SU-DHL-6 (cell line): ENCODE data around the gene EPSTI1.

Source experiments
- H2AFZ ChIP-seq: fragments of 200-600 bp; sonication (generic); 2 replicates; pipeline ENCODE4 v1.6.1; 2014; ENCODE audit warnings: low read depth, mild to moderate bottlenecking, moderate library complexity, mixed read lengths, antibody characterized with exemption, low read length; ENCODE audit not compliant: severe bottlenecking
- H3F3A ChIP-seq: fragments of 200-600 bp; shearing (Covaris generic); 2 replicates; pipeline ENCODE4 v1.6.0; 2016; ENCODE audit warnings: antibody characterized with exemption, mild to moderate bottlenecking; ENCODE audit not compliant: insufficient read depth
- H3K27ac ChIP-seq: fragments of 200-600 bp; sonication (generic); 2 replicates; pipeline ENCODE4 v1.5.1; 2016; ENCODE audit warnings: low read depth, mild to moderate bottlenecking, low read length, moderate library complexity, mixed read lengths
- H3K27me3 ChIP-seq: fragments of 200-600 bp; sonication (generic), shearing (Covaris generic); 2 replicates; pipeline ENCODE4 v1.6.0; 2014; ENCODE audit warnings: mild to moderate bottlenecking, low read length
- H3K36me3 ChIP-seq: fragments of 200-600 bp; sonication (generic); 2 replicates; pipeline ENCODE4 v1.6.1; 2014; ENCODE audit warnings: mild to moderate bottlenecking, low read length, mixed read lengths
- H3K4me2 ChIP-seq: fragments of 300-600, 200-600 bp; shearing (Covaris generic), sonication (generic); 2 replicates; pipeline ENCODE4 v1.6.0; 2014; ENCODE audit warnings: low read length, low read depth, mild to moderate bottlenecking; ENCODE audit not compliant: poor library complexity, severe bottlenecking
- H3K4me3 ChIP-seq: fragments of 200-600 bp; sonication (generic); 2 replicates; pipeline ENCODE4 v1.5.1; 2014; ENCODE audit warnings: antibody characterized with exemption, low read length, mild to moderate bottlenecking, mixed read lengths; ENCODE audit not compliant: insufficient read depth, poor library complexity, severe bottlenecking
- H3K79me2 ChIP-seq: fragments of 200-600 bp; sonication (generic); 2 replicates; pipeline ENCODE4 v1.6.1; 2014; ENCODE audit warnings: mild to moderate bottlenecking, low read length, moderate library complexity; ENCODE audit not compliant: insufficient read depth
- H3K9ac ChIP-seq: fragments of 200-600 bp; sonication (generic); 2 replicates; pipeline ENCODE4 v1.7.0; 2014; ENCODE audit warnings: mild to moderate bottlenecking, low read length
- H3K9me2 ChIP-seq: fragments of 200-600 bp; sonication (generic); replicated peaks from 2 replicates; pipeline ENCODE4 v1.6.1; 2014; ENCODE audit warnings: low read length; ENCODE audit not compliant: insufficient read depth
- H3K9me3 ChIP-seq: fragments of 200-600 bp; sonication (generic); 2 replicates; pipeline ENCODE4 v1.6.1; 2014; ENCODE audit warnings: low read length, mixed read lengths; ENCODE audit not compliant: insufficient read depth
- H4K20me1 ChIP-seq: fragments of 200-600 bp; sonication (generic); 2 replicates; pipeline ENCODE4 v1.6.1; 2014; ENCODE audit warnings: low read depth, mild to moderate bottlenecking, antibody characterized with exemption, low read length, moderate library complexity, mixed read lengths
- CTCF ChIP-seq: fragments of 200-600 bp; sonication (generic); IDR thresholded peaks from one replicate; pipeline ENCODE4 v1.5.1; 2017; ENCODE audit warnings: antibody characterized with exemption, mild to moderate bottlenecking, low read length, moderate library complexity; ENCODE audit not compliant: insufficient read depth, poor library complexity, severe bottlenecking
- EZH2phosphoT487 ChIP-seq: fragments of 200-600 bp; sonication (generic), shearing (Covaris generic); conservative IDR thresholded peaks from 2 replicates; pipeline ENCODE4 v1.6.1; 2018; ENCODE audit warnings: mild to moderate bottlenecking, antibody characterized with exemption, low read length, moderate library complexity, mixed read lengths

Gene EPSTI1

GRCh38 chr13:43039966-43040365 is 47.9 kb upstream of the EPSTI1 start:
- Histone ChIP-seq H3K9ac (no peak overlapping the region), H3K27me3 (no peaks in the 10 kb centered on the region), H3K9me3 (no peaks in the 10 kb centered on the region), H3F3A (no peaks in the 10 kb centered on the region), H3K4me3 (no peak overlapping the region), H2AFZ (no peak overlapping the region), H3K27ac (no peak overlapping the region), H3K9me2 (no peaks in the 10 kb centered on the region), H3K36me3 (no peaks in the 10 kb centered on the region), H3K79me2 (no peaks in the 10 kb centered on the region), H4K20me1 (no peaks in the 10 kb centered on the region), H3K4me2 (no peak overlapping the region)
- TF ChIP-seq CTCF = no peak
- TF ChIP-seq EZH2phosphoT487 = no peak

- Histone ChIP-seq H4K20me1 (no peaks in the 10 kb centered on the region), H3K27ac (no peak overlapping the region), H3K4me3 (no peak overlapping the region), H3K9me2 (no peaks in the 10 kb centered on the region), H3K9ac (no peak overlapping the region), H3K36me3 (no peaks in the 10 kb centered on the region), H3K9me3 (no peaks in the 10 kb centered on the region), H3K79me2 (no peaks in the 10 kb centered on the region), H2AFZ (no peak overlapping the region), H3K4me2 (no peak overlapping the region), H3F3A (no peaks in the 10 kb centered on the region), H3K27me3 (no peaks in the 10 kb centered on the region)
- TF ChIP-seq CTCF (no peak), EZH2phosphoT487 (no peak)
Measured at GRCh38 chr13:43036351-43037250, 44.6 kb upstream of the EPSTI1 start.

GRCh38 chr13:43033038-43033437 is 41.0 kb upstream of the EPSTI1 start:
- Histone ChIP-seq H3K79me2 (no peaks in the 10 kb centered on the region), H3K27ac (no peak overlapping the region), H2AFZ (no peak overlapping the region), H3K4me3 (no peak overlapping the region), H3K27me3 (no peaks in the 10 kb centered on the region), H3K9me2 (no peaks in the 10 kb centered on the region), H3K9ac (no peak overlapping the region), H3K9me3 (no peaks in the 10 kb centered on the region), H3F3A (no peaks in the 10 kb centered on the region), H3K36me3 (no peaks in the 10 kb centered on the region), H3K4me2 (no peak overlapping the region), H4K20me1 (no peaks in the 10 kb centered on the region)
- no peak for TF ChIP-seq EZH2phosphoT487

- no peaks in the 10 kb centered on the region for H3K27me3 ChIP-seq
- H3K27ac ChIP-seq = no peak overlapping the region
- no peak overlapping the region for H2AFZ ChIP-seq
- H3K79me2 ChIP-seq = no peaks in the 10 kb centered on the region
- no peak overlapping the region for H3K4me3 ChIP-seq
- H3K9ac ChIP-seq = no peak overlapping the region
- no peaks in the 10 kb centered on the region for H3F3A ChIP-seq
- H3K9me2 ChIP-seq = no peaks in the 10 kb centered on the region
- no peak overlapping the region for H3K4me2 ChIP-seq
- H3K9me3 ChIP-seq = no peaks in the 10 kb centered on the region
- no peaks in the 10 kb centered on the region for H3K36me3 ChIP-seq
- TF ChIP-seq CTCF (no peak), EZH2phosphoT487 (no peak)
- no peaks in the 10 kb centered on the region for H4K20me1 ChIP-seq
Measured at GRCh38 chr13:43031881-43032280, 39.8 kb upstream of the EPSTI1 start.
